ENCODE measurements around the gene CRTC2.
"Not testable (repeated sequence)": the region's sequence is repeated elsewhere in the genome, so short reads cannot be mapped to it uniquely, and the experiment has no call there.

The CRTC2 gene

DNA sequence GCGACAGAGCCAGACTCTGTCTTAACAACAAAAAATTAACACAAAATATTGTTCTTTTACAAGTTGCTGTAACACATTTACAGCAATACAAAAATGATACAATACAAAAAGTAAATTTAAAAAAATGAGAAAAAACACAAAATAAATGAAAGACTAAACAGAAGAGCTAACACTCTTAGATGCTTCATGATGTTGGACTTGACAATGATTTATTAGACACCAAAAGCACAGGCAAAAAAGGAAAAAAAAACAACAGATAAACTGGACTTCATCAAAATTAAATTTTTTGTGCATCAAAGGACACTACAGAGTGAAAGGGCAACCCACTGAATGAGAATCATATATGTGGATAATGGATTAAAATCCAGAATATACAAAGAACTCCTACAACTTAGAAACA lies 52.0 kb downstream of the CRTC2 start:
- TF ChIP-seq, protein P1, sequence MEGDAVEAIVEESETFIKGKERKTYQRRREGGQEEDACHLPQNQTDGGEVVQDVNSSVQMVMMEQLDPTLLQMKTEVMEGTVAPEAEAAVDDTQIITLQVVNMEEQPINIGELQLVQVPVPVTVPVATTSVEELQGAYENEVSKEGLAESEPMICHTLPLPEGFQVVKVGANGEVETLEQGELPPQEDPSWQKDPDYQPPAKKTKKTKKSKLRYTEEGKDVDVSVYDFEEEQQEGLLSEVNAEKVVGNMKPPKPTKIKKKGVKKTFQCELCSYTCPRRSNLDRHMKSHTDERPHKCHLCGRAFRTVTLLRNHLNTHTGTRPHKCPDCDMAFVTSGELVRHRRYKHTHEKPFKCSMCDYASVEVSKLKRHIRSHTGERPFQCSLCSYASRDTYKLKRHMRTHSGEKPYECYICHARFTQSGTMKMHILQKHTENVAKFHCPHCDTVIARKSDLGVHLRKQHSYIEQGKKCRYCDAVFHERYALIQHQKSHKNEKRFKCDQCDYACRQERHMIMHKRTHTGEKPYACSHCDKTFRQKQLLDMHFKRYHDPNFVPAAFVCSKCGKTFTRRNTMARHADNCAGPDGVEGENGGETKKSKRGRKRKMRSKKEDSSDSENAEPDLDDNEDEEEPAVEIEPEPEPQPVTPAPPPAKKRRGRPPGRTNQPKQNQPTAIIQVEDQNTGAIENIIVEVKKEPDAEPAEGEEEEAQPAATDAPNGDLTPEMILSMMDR (IDR thresholded peaks at IDR 0.05; ENCODE audit: low read depth, low read length, missing control alignments) = no peak
- in situ Hi-C loops (cut with HindIII; ENCODE audit: low pct_ligation_motif_present, low sequenced_read_pairs) = no loop called here
- DNase-seq = no peak
- no peaks in the 10 kb centered on the region for H3K27me3 ChIP-seq (replicated peaks)
- H3K27ac ChIP-seq = no peak overlapping the region
- no peak overlapping the region for H3K4me3 ChIP-seq (ENCODE audit: low read depth, low read length)
- no peaks in the 10 kb centered on the region for H3K36me3 ChIP-seq (replicated peaks)

DNA sequence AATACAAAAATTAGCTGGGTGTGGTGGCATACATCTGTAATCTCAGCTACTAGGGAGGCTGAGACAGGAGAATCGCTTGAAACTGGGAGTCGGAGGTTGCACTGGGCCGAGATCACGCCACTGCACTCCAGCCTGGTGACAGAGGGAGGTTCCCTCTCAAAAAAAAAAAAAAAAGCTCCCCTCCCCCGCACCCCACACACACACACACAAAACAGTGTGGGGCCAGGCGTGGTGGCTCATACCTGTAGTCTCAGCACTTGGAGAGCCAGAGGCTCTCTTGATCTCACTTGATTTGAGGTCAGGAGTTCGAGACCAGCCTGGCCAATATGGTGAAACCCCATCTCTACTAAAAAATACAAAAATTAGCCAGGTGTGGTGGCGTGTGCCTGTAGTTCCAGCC lies 52.5 kb downstream of the CRTC2 start:
- DNase-seq; H3K27ac ChIP-seq; in situ Hi-C loops (cut with HindIII; ENCODE audit: low pct_ligation_motif_present, low sequenced_read_pairs); H3K4me3 ChIP-seq (ENCODE audit: low read depth, low read length); H3K36me3 ChIP-seq (replicated peaks); H3K27me3 ChIP-seq (replicated peaks): not testable (repeated sequence)

- TF ChIP-seq, protein P1 (IDR thresholded peaks at IDR 0.05; ENCODE audit: low read depth, low read length, missing control alignments) = no peak
- Histone ChIP-seq H3K27ac (no peak overlapping the region), H3K27me3 (replicated peaks) (no peaks in the 10 kb centered on the region), H3K4me3 (ENCODE audit: low read depth, low read length) (no peak overlapping the region), H3K36me3 (replicated peaks) (no peaks in the 10 kb centered on the region)
- in situ Hi-C loops (cut with HindIII; ENCODE audit: low pct_ligation_motif_present, low sequenced_read_pairs) = no loop called here
- no peak for DNase-seq
Observed at GRCh38 chr1:153903841-153904455, 54.5 kb downstream of the CRTC2 start.

GRCh38 chr1:153899509-153899908 lies 58.9 kb downstream of the CRTC2 start:
- Histone ChIP-seq H3K27me3 (replicated peaks) (no peaks in the 10 kb centered on the region), H3K36me3 (replicated peaks) (no peaks in the 10 kb centered on the region), H3K4me3 (ENCODE audit: low read depth, low read length) (no peak overlapping the region), H3K27ac (no peak overlapping the region)
- no peak for DNase-seq
- TF ChIP-seq, protein P1 (IDR thresholded peaks at IDR 0.05; ENCODE audit: low read depth, low read length, missing control alignments) = no peak
- in situ Hi-C loops (cut with HindIII; ENCODE audit: low pct_ligation_motif_present, low sequenced_read_pairs) = no loop called here
